ENCODE data around the gene FANK1. TPM values are rescaled to one million over a fixed set of nuclear protein-coding genes. Genes with fewer than 3 reads are reported as not detected.

FANK1 gene
- polyA plus RNA-seq, 1 of the 3 experiments (the other 2 are of a cell fraction): 12.3 TPM

GRCh38 chr10:125989791-125990190 is 93.4 kb downstream of the FANK1 start (continued):
- TF ChIP-seq PBX3 (IDR thresholded peaks at IDR 0.05) (no peak), MEF2A (IDR thresholded peaks at IDR 0.05; ENCODE audit: borderline replicate concordance, low read depth) (no peak)

- H3K9ac ChIP-seq: no peak overlapping the region
- peak; percentile 33 for DNase-seq
- H3K36me3 ChIP-seq (replicated peaks in 1 of 2; ENCODE audit: control insufficient read depth in 1 of 2, insufficient read depth in 2 of 2, low read length in 1 of 2): no peaks in the 10 kb centered on the region
- POLR2A ChIA-PET: interaction anchor here (0.7 kb wide), 1 partner anchor 74 kb away, joined by 4 read pairs; no protein-coding TSS in a partner anchor
- TF ChIP-seq, protein P1, sequence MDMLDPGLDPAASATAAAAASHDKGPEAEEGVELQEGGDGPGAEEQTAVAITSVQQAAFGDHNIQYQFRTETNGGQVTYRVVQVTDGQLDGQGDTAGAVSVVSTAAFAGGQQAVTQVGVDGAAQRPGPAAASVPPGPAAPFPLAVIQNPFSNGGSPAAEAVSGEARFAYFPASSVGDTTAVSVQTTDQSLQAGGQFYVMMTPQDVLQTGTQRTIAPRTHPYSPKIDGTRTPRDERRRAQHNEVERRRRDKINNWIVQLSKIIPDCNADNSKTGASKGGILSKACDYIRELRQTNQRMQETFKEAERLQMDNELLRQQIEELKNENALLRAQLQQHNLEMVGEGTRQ (IDR thresholded peaks at IDR 0.05; ENCODE audit: borderline replicate concordance, low read depth, low read length): no peak
- TF ChIP-seq TAF1 (IDR thresholded peaks at IDR 0.05; ENCODE audit: borderline replicate concordance, low read depth, low read length) (no peak), SIN3A (IDR thresholded peaks at IDR 0.05; ENCODE audit: borderline replicate concordance, low read depth, low read length) (no peak), JUND (IDR thresholded peaks at IDR 0.05) (no peak), CHD2 (IDR thresholded peaks at IDR 0.05; ENCODE audit: low read length, partially characterized antibody) (no peak), FOXM1 (IDR thresholded peaks at IDR 0.05; ENCODE audit: low read depth) (no peak), YY1 (IDR thresholded peaks at IDR 0.05; ENCODE audit: low read depth) (no peak), RXRA (IDR thresholded peaks at IDR 0.05; ENCODE audit: borderline replicate concordance, low read depth) (no peak), RAD21 (IDR thresholded peaks at IDR 0.05; ENCODE audit: low read length) (no peak), ELF1 (IDR thresholded peaks at IDR 0.05) (no peak)
- H3K27me3 ChIP-seq (ENCODE audit: insufficient read depth): no peaks in the 10 kb centered on the region
- H3K4me2 ChIP-seq: no peak overlapping the region
- H3F3A ChIP-seq (replicated peaks; ENCODE audit: insufficient read depth): no peaks in the 10 kb centered on the region
- no peaks in the 10 kb centered on the region for H3K9me2 ChIP-seq
- no peaks in the 10 kb centered on the region for H3K9me3 ChIP-seq
- no peaks in the 10 kb centered on the region for H3K79me2 ChIP-seq (ENCODE audit: insufficient read depth)
- CTCF ChIA-PET: interaction anchor here (0.7 to 1.4 kb wide), 2 partner anchors 11 to 513 kb away, joined by 3 read pairs; no protein-coding TSS in a partner anchor
- H3K4me3 ChIP-seq (ENCODE audit: low read depth in 2 of 2, low read length in 1 of 2): no peak overlapping the region
- no peak overlapping the region for H2AFZ ChIP-seq (ENCODE audit: low read depth)
- no peak overlapping the region for H3K27ac ChIP-seq (ENCODE audit: low read depth in 2 of 2, low read length in 1 of 2)
- WGBS (ENCODE audit: low lambda C conversion rate): 93% methylated on average over 2 of the region's 2 CpGs
- H3K4me1 ChIP-seq (ENCODE audit: control insufficient read depth in 1 of 2, insufficient read depth in 2 of 2, low read depth in 1 of 2, low read length in 1 of 2): no peaks in the 10 kb centered on the region; a peak in 1 of 4 replicates
- no peaks in the 10 kb centered on the region for H4K20me1 ChIP-seq (ENCODE audit: insufficient read depth)
Observed at GRCh38 chr10:125990974-125991373, 94.6 kb downstream of the FANK1 start.

DNA sequence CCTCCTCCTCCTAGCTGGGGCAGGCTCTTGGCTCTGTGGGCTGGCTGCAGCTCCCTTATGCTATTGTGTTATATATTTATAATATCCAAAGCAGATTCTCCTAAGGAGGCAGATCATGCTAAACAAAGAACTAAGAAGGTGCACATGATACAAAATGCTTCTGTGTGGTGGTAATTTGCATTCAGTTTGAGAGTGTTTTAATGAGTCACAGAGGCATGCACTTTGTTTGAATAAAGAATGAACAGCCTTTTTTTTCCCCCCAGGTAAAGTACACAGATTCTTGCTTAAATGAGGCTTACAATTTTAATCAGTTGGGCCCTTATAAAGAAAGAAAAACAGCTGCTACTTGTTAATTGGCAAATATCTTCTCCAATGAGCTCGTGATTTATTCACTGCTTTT is 95.0 kb downstream of the FANK1 start:
- H3K9me3 ChIP-seq: no peaks in the 10 kb centered on the region
- no peaks in the 10 kb centered on the region for H3K9me2 ChIP-seq
- no peak overlapping the region for H2AFZ ChIP-seq (ENCODE audit: low read depth)
- H3F3A ChIP-seq (replicated peaks; ENCODE audit: insufficient read depth): no peaks in the 10 kb centered on the region
- no peaks in the 10 kb centered on the region; a peak in 1 of 4 replicates for H3K4me1 ChIP-seq (ENCODE audit: control insufficient read depth in 1 of 2, insufficient read depth in 2 of 2, low read depth in 1 of 2, low read length in 1 of 2)
- no peak overlapping the region for H3K4me3 ChIP-seq (ENCODE audit: low read depth in 2 of 2, low read length in 1 of 2)
- ChIA-PET POLR2A (no interaction called here), CTCF (interaction anchor here (0.7 kb wide), 1 partner anchor 512 kb away, joined by 3 read pairs; no protein-coding TSS in a partner anchor)
- no peak for DNase-seq
- H3K9ac ChIP-seq: no peak overlapping the region
- H4K20me1 ChIP-seq (ENCODE audit: insufficient read depth): no peaks in the 10 kb centered on the region
- H3K4me2 ChIP-seq: no peak overlapping the region
- no peak overlapping the region for H3K27ac ChIP-seq (ENCODE audit: low read depth in 2 of 2, low read length in 1 of 2)
- H3K79me2 ChIP-seq (ENCODE audit: insufficient read depth): no peaks in the 10 kb centered on the region
- 80% methylated on average over 1 of the region's 1 CpG for WGBS (ENCODE audit: low lambda C conversion rate)
- H3K36me3 ChIP-seq (replicated peaks in 1 of 2; ENCODE audit: control insufficient read depth in 1 of 2, insufficient read depth in 2 of 2, low read length in 1 of 2): no peaks in the 10 kb centered on the region
- H3K27me3 ChIP-seq (ENCODE audit: insufficient read depth): no peaks in the 10 kb centered on the region
- TF ChIP-seq GABPA (IDR thresholded peaks at IDR 0.05; ENCODE audit: low read depth): no peak
- no peak for TF ChIP-seq SIN3A (IDR thresholded peaks at IDR 0.05; ENCODE audit: borderline replicate concordance, low read depth, low read length)
- TF ChIP-seq FOSL2 (IDR thresholded peaks at IDR 0.05; ENCODE audit: borderline replicate concordance, low read depth): no peak
- TF ChIP-seq CHD2 (IDR thresholded peaks at IDR 0.05; ENCODE audit: low read length, partially characterized antibody): no peak
- TF ChIP-seq, protein P2, sequence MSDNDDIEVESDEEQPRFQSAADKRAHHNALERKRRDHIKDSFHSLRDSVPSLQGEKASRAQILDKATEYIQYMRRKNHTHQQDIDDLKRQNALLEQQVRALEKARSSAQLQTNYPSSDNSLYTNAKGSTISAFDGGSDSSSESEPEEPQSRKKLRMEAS (IDR thresholded peaks at IDR 0.05; ENCODE audit: low read depth): no peak
- TF ChIP-seq, protein P3, sequence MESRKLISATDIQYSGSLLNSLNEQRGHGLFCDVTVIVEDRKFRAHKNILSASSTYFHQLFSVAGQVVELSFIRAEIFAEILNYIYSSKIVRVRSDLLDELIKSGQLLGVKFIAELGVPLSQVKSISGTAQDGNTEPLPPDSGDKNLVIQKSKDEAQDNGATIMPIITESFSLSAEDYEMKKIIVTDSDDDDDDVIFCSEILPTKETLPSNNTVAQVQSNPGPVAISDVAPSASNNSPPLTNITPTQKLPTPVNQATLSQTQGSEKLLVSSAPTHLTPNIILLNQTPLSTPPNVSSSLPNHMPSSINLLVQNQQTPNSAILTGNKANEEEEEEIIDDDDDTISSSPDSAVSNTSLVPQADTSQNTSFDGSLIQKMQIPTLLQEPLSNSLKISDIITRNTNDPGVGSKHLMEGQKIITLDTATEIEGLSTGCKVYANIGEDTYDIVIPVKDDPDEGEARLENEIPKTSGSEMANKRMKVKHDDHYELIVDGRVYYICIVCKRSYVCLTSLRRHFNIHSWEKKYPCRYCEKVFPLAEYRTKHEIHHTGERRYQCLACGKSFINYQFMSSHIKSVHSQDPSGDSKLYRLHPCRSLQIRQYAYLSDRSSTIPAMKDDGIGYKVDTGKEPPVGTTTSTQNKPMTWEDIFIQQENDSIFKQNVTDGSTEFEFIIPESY (IDR thresholded peaks at IDR 0.05; ENCODE audit: borderline replicate concordance, low read depth): no peak
- TF ChIP-seq IRF3 (IDR thresholded peaks at IDR 0.05; ENCODE audit: low read depth, low read length): no peak
- no peak for TF ChIP-seq RXRA (IDR thresholded peaks at IDR 0.05; ENCODE audit: borderline replicate concordance, low read depth)
- no peak for TF ChIP-seq YY1 (IDR thresholded peaks at IDR 0.05; ENCODE audit: low read depth)

Data from SK-N-SH (cell line).